GM21717 (cell line): ENCODE results near the gene TPCN1.
A peak's percentile ranks its signal among the peaks of the same experiment; 100 is the strongest.

ENCODE experiments used
- ATAC-seq: cut with Tn5 transposase; IDR thresholded peaks from one replicate; pipeline ENCODE4 v1.9.1; 2021; ENCODE audit warnings: mild to moderate bottlenecking, moderate library complexity; ENCODE audit not compliant: unreplicated experiment

Gene TPCN1

GRCh38 chr12:113332688-113333417 is 111.6 kb downstream of the TPCN1 start:
- no peak for ATAC-seq

GRCh38 chr12:113333418-113333750 is 112.1 kb downstream of the TPCN1 start:
- no peak for ATAC-seq

GRCh38 chr12:113333877-113334785 is 112.9 kb downstream of the TPCN1 start:
- no peak for ATAC-seq

GRCh38 chr12:113334786-113335539 is 113.7 kb downstream of the TPCN1 start, which contains the start of gene SLC8B1:
Gene SLC8B1, minus strand, starts transcription at chr12:113335109. Its CDS starts 2,231 bp downstream, at chr12:113332878.
- peak; percentile 87 for ATAC-seq

- ATAC-seq: no peak
These were observed 118.3 kb downstream of the TPCN1 start for GRCh38 chr12:113339540-113339939.

- no peak for ATAC-seq
These were observed 118.8 kb downstream of the TPCN1 start for GRCh38 chr12:113340061-113340460.

GRCh38 chr12:113341535-113341934 is 120.3 kb downstream of the TPCN1 start:
- ATAC-seq: no peak

GRCh38 chr12:113345318-113345717 is 124.1 kb downstream of the TPCN1 start:
- ATAC-seq: no peak

GRCh38 chr12:113346353-113346752 is 125.1 kb downstream of the TPCN1 start:
- ATAC-seq: no peak

GRCh38 chr12:113347107-113347506 is 125.8 kb downstream of the TPCN1 start:
- ATAC-seq: no peak

GRCh38 chr12:113347892-113348291 is 126.6 kb downstream of the TPCN1 start:
- ATAC-seq: no peak
